Superior temporal gyrus (tissue), 1 donor: ENCODE results near the gene RASAL1.
A peak's percentile ranks its signal among the peaks of the same experiment; 100 is the strongest.
"Not testable (repeated sequence)": the region's sequence is repeated elsewhere in the genome, so short reads cannot be mapped to it uniquely, and the experiment has no call there.

Experiments used
- DNase-seq: peaks from one replicate; pipeline ENCODE4 v3.0.0-alpha.2; 2016; ENCODE audit errors: extremely low spot score

The RASAL1 gene

DNA sequence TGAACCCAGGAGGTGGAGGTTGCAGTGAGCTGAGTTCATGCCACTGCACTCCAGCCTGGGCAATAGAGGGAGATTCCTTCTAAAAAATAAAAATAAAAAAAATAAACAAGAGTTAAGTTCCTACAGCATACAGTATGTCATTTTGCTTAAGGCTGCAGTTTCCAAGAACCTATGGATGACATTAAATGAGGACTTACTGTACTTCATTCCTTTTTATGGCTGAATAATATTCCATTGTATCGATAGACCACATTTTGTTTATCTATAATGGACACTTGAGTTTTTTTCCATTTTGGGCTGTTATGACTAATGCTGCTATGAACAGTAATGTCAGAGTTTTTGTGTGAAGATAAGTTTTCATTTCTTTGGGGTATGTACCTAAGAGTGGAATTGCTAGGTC is 17.4 kb downstream of the RASAL1 start:
- no peak for DNase-seq

- DNase-seq = not testable (repeated sequence)
Measured at GRCh38 chr12:113117684-113118083, 17.9 kb downstream of the RASAL1 start.

- DNase-seq = no peak
Measured at GRCh38 chr12:113116875-113117274, 18.7 kb downstream of the RASAL1 start.

GRCh38 chr12:113115455-113116126 is 20.0 kb downstream of the RASAL1 start:
- DNase-seq = no peak

DNA sequence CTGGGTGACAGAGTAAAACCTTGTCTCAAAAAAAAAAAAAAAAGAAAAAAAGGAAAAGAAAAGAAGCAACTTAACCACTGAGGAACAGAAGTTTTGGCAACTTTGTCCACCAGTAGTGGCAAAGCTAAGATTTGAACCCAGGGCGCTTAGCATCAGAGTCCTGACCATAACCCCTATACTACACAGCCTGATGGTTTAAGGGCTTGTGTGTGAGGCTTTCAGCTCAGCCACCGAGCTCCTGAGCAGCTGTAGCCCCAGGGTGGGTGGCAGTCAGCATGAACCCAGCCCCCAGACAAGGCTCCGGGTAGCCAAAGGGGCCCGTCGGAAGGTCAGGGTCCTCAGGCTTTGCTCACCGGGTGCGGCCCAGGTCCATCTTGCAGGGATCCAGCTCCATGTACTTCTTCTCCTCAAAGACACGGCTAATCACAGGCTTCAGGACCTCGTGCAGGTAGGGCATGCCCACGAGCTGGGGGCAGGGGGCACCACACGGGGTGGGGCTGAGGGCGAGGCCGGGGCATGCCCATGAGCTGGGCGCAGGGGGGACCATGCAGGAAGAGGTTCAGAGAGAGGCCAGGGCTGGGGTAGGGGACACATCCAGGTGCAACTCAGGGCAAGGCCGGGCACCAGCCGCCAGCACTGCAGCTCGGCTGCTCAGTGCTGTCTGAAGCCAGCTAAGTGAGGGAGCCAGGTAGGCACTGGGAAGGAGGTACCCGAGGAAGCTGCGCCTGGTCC is 20.9 kb downstream of the RASAL1 start:
- DNase-seq = no peak

DNA sequence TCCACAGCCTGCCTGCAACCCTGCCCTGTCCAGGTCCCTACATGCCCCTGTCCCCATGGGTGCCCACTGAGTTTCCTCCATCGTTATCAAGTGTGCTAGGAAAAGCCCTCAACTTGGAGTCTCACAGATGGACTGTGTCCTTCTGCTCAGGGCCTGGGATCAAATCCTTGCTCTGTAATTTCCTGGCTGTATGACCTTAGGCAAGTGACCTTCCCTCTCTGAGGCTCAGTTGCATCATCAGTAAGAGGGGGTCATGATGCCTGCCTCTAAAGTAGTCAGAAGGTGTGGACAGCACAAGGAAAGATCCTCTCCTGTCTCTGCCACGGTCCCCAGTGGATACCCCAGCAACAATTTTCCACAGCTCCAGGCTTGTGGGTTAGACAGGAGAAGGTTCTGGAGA is 22.2 kb downstream of the RASAL1 start:
- no peak for DNase-seq

- DNase-seq = no peak
Measured at GRCh38 chr12:113112043-113112899, 23.3 kb downstream of the RASAL1 start.

DNA sequence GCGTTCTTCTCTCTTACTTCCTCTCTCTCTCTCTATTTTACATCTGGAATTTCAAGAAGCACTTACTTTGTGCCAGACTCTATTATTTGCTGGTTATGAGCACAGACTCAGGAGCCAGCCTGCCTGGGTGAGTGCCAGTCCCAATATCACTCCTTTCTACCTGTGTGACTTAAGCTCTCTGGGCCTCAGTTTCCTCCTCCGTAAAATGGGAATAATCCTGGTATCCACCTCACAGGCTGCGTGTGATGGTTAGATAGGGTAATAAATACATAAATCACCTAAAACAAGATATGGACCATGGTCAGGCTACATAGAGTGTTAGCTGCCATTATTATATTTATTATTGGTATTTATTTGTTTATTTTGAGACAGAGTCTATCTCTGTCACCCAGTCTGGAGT is 24.3 kb downstream of the RASAL1 start:
- no peak for DNase-seq

GRCh38 chr12:113109872-113110599 is 25.5 kb downstream of the RASAL1 start:
- no peak for DNase-seq

DNA sequence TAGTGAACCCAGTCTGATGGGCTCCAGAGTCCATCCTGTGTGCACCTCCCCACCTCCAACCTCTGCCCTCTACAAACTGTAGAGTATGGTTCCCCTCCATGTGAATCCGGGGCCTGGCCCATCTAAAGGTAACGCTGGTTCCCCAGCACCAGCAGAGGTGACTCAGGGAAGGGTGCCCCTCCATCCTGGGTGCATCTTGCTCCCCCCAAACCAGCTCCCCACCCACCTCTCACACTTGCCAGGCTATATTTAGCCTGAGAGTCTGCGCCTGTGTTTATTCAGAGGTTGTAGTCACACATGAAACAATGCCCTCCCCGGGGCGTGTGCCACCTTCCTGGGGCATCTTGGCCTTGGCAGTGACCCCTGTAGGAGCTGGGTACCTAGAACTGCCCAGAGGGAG is 26.2 kb downstream of the RASAL1 start:
- DNase-seq = no peak

GRCh38 chr12:113108308-113108707 is 27.3 kb downstream of the RASAL1 start:
- DNase-seq = no peak

GRCh38 chr12:113106361-113106760 is 29.2 kb downstream of the RASAL1 start:
- DNase-seq = no peak

DNA sequence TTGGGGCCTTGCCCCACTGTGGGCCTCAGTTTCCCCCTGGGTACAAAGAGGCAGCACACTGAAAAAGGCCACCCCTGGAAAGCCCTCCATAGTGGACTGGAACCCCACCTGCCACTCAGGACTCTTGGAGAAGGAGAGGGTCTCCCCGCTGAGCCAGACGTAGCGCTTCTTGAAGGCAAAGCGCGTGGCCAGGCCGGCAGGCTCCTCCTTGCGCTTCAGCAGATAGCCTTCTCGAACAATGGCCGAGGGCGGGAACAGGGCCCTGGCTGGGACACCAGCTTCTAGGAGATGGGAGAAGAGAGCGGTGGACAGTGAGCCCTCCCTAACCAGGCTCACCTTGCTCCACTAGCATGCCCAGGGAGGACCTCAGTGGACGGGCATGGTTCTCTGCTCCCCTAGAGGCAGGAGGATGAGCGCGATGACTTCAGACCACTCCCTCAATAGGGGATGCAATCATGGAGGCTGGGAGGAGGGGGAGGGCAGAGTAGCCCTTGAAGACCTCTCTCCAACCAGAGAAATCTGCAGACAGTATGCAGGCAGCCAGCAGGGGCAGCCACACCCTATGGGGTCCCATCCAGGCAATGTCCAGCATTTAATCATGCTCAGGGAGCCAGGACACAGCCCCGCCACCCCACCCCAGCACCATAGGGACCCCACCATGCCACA is 29.8 kb downstream of the RASAL1 start:
- no peak for DNase-seq

DNA sequence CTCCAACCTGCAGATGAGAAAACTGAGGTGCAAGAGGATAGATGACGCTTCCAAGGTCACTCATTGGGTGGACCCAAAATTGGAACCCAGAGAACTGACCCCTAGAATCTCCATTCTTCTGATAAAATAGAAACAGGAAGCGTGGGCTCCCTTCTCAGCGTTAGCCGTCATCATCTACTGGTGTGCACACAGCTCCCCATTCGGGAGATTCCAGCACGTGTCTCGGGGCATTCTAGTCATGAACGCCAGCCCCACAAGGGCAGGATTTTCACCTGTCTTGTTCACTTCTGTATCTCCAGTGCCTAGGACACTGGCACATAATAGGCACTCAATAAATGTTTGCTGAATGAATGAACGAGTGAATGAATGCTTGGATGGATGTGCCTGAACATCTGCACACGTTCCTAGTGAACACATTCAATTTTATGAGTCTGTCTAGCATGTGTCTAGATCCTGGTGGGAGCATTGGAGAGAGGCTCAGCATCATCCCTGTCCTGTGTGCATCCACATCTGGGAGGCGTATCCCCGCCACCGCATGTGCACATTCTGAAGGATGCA is 30.5 kb downstream of the RASAL1 start:
- DNase-seq = no peak

DNA sequence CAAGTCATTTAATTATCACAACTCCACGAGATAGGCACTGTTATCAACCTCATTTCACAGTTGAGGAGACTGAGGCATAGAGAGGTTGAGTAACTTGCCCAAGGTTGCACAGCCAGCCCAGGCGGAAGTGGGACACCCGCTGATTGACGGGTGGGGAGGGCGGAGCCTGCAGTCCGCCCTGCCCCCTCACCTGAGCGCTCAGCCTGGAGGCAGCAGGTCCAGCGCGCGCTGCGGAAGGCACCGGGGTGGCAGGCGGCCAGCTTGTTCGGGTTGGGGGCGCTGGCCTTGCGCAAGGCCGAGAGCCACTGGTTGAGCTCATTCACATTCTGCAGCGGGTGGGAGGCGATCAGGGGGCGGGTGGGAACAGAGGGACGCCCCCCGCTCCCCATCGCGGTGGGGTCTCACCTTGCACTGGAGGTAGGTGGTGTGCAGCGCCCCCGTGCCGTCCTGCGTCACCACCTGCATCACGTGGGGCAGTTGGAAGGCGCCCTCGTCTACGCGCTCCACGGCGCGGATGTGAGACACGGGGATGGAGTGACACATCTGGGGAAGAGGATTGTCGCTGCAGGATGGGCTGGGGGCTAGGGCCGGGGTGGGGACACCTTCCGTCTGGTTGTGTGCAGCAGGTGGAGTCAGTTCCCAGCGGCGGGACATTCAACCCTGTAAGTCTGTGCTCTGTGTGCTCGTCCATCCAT is 31.7 kb downstream of the RASAL1 start:
- no peak for DNase-seq

- no peak for DNase-seq
Measured at GRCh38 chr12:113102811-113103210, 32.8 kb downstream of the RASAL1 start.

- no peak for DNase-seq
Measured at GRCh38 chr12:113101751-113102150, 33.8 kb downstream of the RASAL1 start.

DNA sequence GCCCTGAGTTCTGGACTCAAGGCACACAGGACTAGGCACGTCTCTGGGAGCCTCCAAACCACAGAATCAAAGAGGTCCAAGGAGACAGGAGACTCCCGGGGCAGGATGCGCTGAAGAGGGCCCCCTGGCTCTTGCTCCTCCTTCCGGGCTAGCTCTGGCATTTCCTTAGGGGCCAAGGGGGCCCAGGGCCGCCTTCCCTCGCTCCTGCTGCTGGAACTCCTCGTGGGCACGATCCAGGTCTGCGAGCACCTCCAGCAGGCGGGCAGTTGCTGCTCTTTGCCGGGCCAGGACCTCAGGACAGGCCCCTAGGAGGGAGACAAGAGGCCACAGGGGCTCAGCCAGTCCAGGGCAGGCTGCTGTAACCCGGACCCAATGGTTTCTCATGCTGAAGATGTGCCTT is 35.8 kb downstream of the RASAL1 start:
- no peak for DNase-seq

GRCh38 chr12:113099364-113099763 is 36.2 kb downstream of the RASAL1 start:
- DNase-seq = no peak

DNA sequence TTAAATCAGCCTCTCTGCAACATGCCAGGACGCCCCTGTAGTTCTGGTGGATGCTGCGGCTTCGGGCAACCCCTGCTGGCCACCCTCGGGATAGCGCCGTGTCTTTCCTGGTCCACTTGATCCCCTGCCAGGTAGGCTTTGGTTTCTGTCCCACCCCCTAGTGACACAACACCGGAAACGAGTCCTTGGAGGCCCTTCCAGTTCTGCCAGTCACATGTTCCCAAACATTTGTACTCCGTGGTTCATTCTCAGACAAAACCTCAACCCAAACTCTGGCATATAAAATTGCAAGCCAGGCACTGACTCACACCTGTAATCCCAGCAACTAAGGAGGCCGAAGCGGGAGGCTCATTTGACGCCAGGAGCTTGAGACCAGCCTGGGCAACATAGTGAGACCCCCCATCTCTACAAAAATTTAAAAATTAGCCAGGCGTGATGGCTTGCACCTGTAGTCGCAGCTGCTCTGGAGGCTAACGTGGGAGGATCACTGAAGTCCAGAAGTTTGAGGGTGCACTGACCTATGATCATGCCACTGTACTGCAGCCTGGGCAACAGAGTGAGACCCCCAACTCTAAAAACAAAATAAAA is 37.0 kb downstream of the RASAL1 start:
- peak; percentile 88 for DNase-seq
